ENCODE data around the gene ADCY2. TPM values are rescaled to one million over a fixed set of nuclear protein-coding genes. Genes with fewer than 3 reads are reported as not detected.

The ADCY2 gene
- total RNA-seq, 1 donor from 2014 or later, result 4.5 TPM

DNA sequence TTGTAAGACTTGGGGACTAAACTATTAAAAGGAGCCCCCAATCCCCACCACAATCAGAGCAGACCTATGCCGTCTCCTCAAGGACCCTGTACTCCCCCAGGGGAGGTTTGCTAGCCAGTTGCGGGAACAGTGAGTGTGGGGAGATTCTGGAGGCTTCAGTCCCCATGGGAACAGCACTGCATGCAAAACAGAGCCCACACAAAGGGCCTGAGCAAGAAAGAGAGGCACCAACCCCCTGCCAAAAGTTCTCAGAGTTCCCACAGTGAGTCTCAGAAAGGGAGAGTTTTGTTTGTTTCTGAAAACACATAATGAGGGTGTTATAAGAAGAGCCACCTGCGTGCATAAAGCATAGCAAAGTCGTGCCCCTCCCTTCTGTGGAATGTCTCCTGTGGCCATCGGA, 398.4 kb downstream of the ADCY2 start:
- Mint-ChIP-seq H3K4me3 (ENCODE audit: low read depth) (no peak overlapping the region), H3K27me3 (peaks cover 17% of the 10 kb centered on the region), H3K4me1 (ENCODE audit: low read depth) (peaks cover 9% of the 10 kb centered on the region), H3K27ac (no peak overlapping the region), H3K9me3 (ENCODE audit: low read depth) (no peaks in the 10 kb centered on the region), H3K36me3 (ENCODE audit: insufficient read depth) (no peaks in the 10 kb centered on the region)
- TF ChIP-seq, protein P1, sequence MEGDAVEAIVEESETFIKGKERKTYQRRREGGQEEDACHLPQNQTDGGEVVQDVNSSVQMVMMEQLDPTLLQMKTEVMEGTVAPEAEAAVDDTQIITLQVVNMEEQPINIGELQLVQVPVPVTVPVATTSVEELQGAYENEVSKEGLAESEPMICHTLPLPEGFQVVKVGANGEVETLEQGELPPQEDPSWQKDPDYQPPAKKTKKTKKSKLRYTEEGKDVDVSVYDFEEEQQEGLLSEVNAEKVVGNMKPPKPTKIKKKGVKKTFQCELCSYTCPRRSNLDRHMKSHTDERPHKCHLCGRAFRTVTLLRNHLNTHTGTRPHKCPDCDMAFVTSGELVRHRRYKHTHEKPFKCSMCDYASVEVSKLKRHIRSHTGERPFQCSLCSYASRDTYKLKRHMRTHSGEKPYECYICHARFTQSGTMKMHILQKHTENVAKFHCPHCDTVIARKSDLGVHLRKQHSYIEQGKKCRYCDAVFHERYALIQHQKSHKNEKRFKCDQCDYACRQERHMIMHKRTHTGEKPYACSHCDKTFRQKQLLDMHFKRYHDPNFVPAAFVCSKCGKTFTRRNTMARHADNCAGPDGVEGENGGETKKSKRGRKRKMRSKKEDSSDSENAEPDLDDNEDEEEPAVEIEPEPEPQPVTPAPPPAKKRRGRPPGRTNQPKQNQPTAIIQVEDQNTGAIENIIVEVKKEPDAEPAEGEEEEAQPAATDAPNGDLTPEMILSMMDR (IDR thresholded peaks at IDR 0.05; ENCODE audit: unreplicated experiment), result no peak
- no peak for DNase-seq (ENCODE audit: low spot score, unreplicated experiment)

DNA sequence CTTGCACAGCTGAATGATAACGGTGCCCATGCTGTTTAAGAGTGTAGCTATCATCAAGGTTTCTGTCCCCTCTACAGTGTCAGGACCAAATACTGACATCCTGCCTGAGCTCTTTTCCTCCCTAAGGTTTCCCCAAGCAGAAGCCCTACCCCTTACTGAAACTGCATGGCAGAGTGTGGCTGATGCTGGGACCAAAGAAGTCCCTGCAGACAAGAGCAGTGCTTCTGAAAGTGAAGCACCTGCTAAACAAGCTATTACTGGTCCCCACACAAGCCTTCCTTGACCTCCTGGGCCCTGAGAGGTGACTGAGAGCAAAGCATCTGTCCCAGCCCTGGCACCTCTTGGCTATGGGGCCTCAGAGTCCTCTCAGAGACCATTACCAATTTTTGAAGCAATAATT, 398.9 kb downstream of the ADCY2 start:
- Mint-ChIP-seq H3K27me3 (peaks cover 17% of the 10 kb centered on the region), H3K9me3 (ENCODE audit: low read depth) (no peaks in the 10 kb centered on the region), H3K4me1 (ENCODE audit: low read depth) (peaks cover 9% of the 10 kb centered on the region), H3K36me3 (ENCODE audit: insufficient read depth) (no peaks in the 10 kb centered on the region), H3K4me3 (ENCODE audit: low read depth) (no peak overlapping the region), H3K27ac (peak overlapping the region; percentile 6)
- TF ChIP-seq, protein P1 (IDR thresholded peaks at IDR 0.05; ENCODE audit: unreplicated experiment), result no peak
- DNase-seq (ENCODE audit: low spot score, unreplicated experiment), result no peak

DNA sequence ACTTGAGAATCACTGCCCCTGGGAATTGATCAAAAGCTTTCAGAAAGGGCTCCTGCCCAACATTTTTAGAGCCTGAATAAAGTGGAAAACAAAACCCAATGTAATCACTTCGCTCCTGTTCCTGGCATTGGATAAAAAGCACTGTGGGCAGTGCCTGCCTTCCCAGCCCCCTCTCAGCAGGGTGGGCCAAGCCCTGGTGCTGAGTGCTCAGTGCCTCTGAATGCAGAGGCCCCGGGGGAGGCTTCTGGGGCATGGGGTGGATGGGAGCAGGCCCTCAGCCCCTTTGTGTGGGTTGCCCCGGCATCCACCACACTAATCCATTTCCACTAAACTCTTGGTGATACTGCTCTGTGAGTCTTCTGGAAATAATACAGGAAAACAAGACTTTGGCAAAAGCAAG, 399.4 kb downstream of the ADCY2 start:
- no peak overlapping the region for H3K27ac Mint-ChIP-seq
- no peaks in the 10 kb centered on the region for H3K36me3 Mint-ChIP-seq (ENCODE audit: insufficient read depth)
- no peak for DNase-seq (ENCODE audit: low spot score, unreplicated experiment)

DNA sequence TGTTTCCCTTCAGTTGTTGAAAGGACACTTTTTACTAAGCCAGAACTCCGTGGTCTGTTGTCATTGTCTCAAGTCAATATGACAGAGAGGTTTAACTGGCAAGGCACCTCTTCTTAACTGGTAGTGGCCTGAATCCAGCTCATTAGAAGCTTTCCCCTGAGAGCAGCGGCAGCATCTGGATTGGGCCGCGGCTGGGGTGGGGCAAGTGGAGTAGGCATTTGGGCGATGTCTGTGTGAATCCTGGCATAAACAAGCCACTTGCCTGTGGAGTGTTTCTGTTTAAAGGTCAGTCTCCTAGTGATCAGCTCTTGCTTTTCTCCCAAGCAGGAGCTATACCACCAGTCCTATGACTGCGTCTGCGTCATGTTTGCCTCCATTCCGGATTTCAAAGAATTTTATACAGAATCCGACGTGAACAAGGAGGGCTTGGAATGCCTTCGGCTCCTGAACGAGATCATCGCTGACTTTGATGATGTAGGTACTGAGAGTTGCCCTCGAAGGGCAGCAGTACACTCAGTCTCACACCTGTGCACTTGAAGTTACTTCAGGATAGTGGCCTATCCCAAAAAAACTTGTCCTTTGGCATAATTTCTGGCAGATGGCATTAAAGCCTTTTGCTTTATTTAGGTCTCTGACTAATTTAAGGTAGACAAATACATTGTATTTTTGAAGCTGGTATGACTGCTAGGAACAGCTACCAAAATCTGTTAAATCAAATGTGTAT, 406.1 kb downstream of the ADCY2 start:
- H3K27me3 Mint-ChIP-seq, result peaks cover 14% of the 10 kb centered on the region
- no peak overlapping the region for H3K4me3 Mint-ChIP-seq (ENCODE audit: low read depth)
- H3K4me1 Mint-ChIP-seq (ENCODE audit: low read depth), result no peaks in the 10 kb centered on the region
- no peaks in the 10 kb centered on the region for H3K36me3 Mint-ChIP-seq (ENCODE audit: insufficient read depth)
- no peak for DNase-seq (ENCODE audit: low spot score, unreplicated experiment)
- H3K27ac Mint-ChIP-seq, result no peak overlapping the region
- no peaks in the 10 kb centered on the region for H3K9me3 Mint-ChIP-seq (ENCODE audit: low read depth)
- TF ChIP-seq, protein P1 (IDR thresholded peaks at IDR 0.05; ENCODE audit: unreplicated experiment), result no peak

More for the DNA sequence above, 399.4 kb downstream of the ADCY2 start:
- peaks cover 17% of the 10 kb centered on the region for H3K27me3 Mint-ChIP-seq
- peaks cover 9% of the 10 kb centered on the region for H3K4me1 Mint-ChIP-seq (ENCODE audit: low read depth)
- H3K9me3 Mint-ChIP-seq (ENCODE audit: low read depth), result no peaks in the 10 kb centered on the region
- H3K4me3 Mint-ChIP-seq (ENCODE audit: low read depth), result no peak overlapping the region
- TF ChIP-seq, protein P1 (IDR thresholded peaks at IDR 0.05; ENCODE audit: unreplicated experiment), result no peak

DNA sequence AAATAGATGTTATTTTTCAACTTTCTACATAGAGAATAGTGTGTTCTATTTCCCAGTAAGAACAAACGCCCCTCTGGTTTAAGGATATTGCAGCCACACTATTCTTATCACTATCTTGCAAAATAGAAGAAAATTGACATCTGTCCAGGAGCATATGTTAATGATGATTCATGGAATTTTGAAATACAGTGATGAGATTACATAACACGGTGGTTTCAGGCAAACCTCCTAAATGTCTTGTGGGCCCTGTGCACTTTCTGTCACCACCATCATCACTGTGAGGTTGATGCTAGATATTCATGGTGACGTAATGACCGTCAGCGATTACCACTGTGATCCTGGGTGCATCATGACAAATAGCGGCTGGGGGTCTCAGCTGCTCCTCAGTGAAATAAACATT, 406.9 kb downstream of the ADCY2 start:
- H3K4me1 Mint-ChIP-seq (ENCODE audit: low read depth), result no peaks in the 10 kb centered on the region
- TF ChIP-seq, protein P1 (IDR thresholded peaks at IDR 0.05; ENCODE audit: unreplicated experiment), result no peak
- H3K4me3 Mint-ChIP-seq (ENCODE audit: low read depth), result no peak overlapping the region
- DNase-seq (ENCODE audit: low spot score, unreplicated experiment), result no peak
- no peak overlapping the region for H3K27ac Mint-ChIP-seq
- H3K36me3 Mint-ChIP-seq (ENCODE audit: insufficient read depth), result no peaks in the 10 kb centered on the region
- peaks cover 15% of the 10 kb centered on the region for H3K27me3 Mint-ChIP-seq
- no peaks in the 10 kb centered on the region for H3K9me3 Mint-ChIP-seq (ENCODE audit: low read depth)
